CD1c-positive myeloid dendritic cell (primary cell): ENCODE data around the gene ACTMAP.
A peak's percentile ranks its signal among the peaks of the same experiment; 100 is the strongest.
"Not testable (repeated sequence)": the region's sequence is repeated elsewhere in the genome, so short reads cannot be mapped to it uniquely, and the experiment has no call there.

ENCODE experiments used
- DNase-seq: peaks from one replicate; pipeline ENCODE4 v3.0.0-alpha.2; 2016; ENCODE audit errors: extremely low spot score

The ACTMAP gene

GRCh38 chr19:40743926-40744325 is 6.4 kb downstream of the ACTMAP start:
- DNase-seq, result no peak

GRCh38 chr19:40742886-40743285 is 7.4 kb downstream of the ACTMAP start:
- DNase-seq, result no peak

- no peak for DNase-seq
Observed at GRCh38 chr19:40742477-40742876, 7.8 kb downstream of the ACTMAP start.

GRCh38 chr19:40741527-40742390 is 8.5 kb downstream of the ACTMAP start:
- DNase-seq, result peak; percentile 36

GRCh38 chr19:40740747-40741146 is 9.5 kb downstream of the ACTMAP start:
- DNase-seq, result no peak

- no peak for DNase-seq
Observed at GRCh38 chr19:40739871-40740703, 10.2 kb downstream of the ACTMAP start.

- DNase-seq, result no peak
Observed at GRCh38 chr19:40739030-40739839, 11.0 kb downstream of the ACTMAP start.

GRCh38 chr19:40737102-40737644 is 13.1 kb downstream of the ACTMAP start:
- no peak for DNase-seq

- DNase-seq, result no peak
Observed at GRCh38 chr19:40736661-40737060, 13.6 kb downstream of the ACTMAP start.

GRCh38 chr19:40735013-40735771 is 15.1 kb downstream of the ACTMAP start:
- DNase-seq, result no peak

- no peak for DNase-seq
Observed at GRCh38 chr19:40733149-40733548, 17.1 kb downstream of the ACTMAP start.

- DNase-seq, result not testable (repeated sequence)
Observed at GRCh38 chr19:40732304-40732703, 18.0 kb downstream of the ACTMAP start.

GRCh38 chr19:40730065-40730464 is 20.2 kb downstream of the ACTMAP start:
- not testable (repeated sequence) for DNase-seq

- DNase-seq, result no peak
Observed at GRCh38 chr19:40726279-40726678, 24.0 kb downstream of the ACTMAP start.

- DNase-seq, result no peak
Observed at GRCh38 chr19:40724855-40725254, 25.4 kb downstream of the ACTMAP start.

- no peak for DNase-seq
Observed at GRCh38 chr19:40724315-40724714, 26.0 kb downstream of the ACTMAP start.

GRCh38 chr19:40723661-40724254 is 26.5 kb downstream of the ACTMAP start:
- DNase-seq, result no peak

GRCh38 chr19:40721936-40722661 is 28.2 kb downstream of the ACTMAP start:
- DNase-seq, result no peak

- DNase-seq, result no peak
Observed at GRCh38 chr19:40721140-40721486, 29.2 kb downstream of the ACTMAP start.

- DNase-seq, result no peak
Observed at GRCh38 chr19:40719414-40719894, 30.8 kb downstream of the ACTMAP start.
